ENCODE data around the gene TMEM187.

DNA sequence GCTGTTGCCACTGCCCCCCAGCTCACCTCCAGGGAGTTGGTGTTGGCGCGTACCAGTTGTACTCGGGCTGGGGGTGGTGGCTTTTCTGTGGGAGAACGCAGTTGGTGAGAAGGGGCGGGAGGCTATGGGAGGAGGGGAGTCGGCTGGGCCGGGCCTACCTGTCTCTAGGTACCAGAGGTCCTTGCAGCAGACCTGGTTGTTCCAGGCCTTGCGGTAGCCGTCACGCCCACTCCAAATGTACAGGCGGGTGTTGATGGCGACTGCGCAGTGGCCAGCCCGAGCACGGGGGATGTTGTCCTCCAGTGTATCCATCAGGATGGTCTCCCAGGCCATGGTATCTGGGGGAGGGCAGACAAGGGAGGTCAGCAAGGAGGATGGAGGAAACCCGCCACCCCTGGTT, 12.5 kb upstream of the TMEM187 start:
- TF ChIP-seq, protein P1, sequence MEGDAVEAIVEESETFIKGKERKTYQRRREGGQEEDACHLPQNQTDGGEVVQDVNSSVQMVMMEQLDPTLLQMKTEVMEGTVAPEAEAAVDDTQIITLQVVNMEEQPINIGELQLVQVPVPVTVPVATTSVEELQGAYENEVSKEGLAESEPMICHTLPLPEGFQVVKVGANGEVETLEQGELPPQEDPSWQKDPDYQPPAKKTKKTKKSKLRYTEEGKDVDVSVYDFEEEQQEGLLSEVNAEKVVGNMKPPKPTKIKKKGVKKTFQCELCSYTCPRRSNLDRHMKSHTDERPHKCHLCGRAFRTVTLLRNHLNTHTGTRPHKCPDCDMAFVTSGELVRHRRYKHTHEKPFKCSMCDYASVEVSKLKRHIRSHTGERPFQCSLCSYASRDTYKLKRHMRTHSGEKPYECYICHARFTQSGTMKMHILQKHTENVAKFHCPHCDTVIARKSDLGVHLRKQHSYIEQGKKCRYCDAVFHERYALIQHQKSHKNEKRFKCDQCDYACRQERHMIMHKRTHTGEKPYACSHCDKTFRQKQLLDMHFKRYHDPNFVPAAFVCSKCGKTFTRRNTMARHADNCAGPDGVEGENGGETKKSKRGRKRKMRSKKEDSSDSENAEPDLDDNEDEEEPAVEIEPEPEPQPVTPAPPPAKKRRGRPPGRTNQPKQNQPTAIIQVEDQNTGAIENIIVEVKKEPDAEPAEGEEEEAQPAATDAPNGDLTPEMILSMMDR (conservative IDR thresholded peaks at IDR 0.05; ENCODE audit: low read length): no peak
- TF ChIP-seq EZH2phosphoT487 (IDR thresholded peaks at IDR 0.05; ENCODE audit: borderline replicate concordance, low read depth, low read length): no peak
